Endothelial cell of umbilical vein (primary cell): Measurements from ENCODE around the gene TSACC.

Experiments
- CTCF ChIP-seq, 2 donors: IDR thresholded peaks; 1 replicate in 1 of 2; 2 replicates in 1 of 2; pipeline ENCODE4 v1.5.1; 2011; ENCODE audit warnings: low read length in 2 of 2, mild to moderate bottlenecking in 2 of 2, moderate library complexity in 2 of 2, control low read depth in 1 of 2, inconsistent platforms in 1 of 2, low read depth in 1 of 2; ENCODE audit not compliant: insufficient read depth in 1 of 2; ENCODE audit errors: extremely low read depth in 1 of 2
- EZH2 ChIP-seq: IDR thresholded peaks from 2 replicates; pipeline ENCODE4 v1.6.1; 2012; ENCODE audit warnings: borderline replicate concordance, low read depth, mild to moderate bottlenecking, moderate library complexity, low read length, inconsistent platforms; ENCODE audit not compliant: severe bottlenecking
- JUN ChIP-seq: IDR thresholded peaks from 2 replicates; pipeline ENCODE4 v1.6.1; 2011; ENCODE audit warnings: borderline replicate concordance, low read depth; ENCODE audit not compliant: insufficient read length, insufficient read depth
- MYC ChIP-seq: IDR thresholded peaks from one replicate; pipeline ENCODE4 v1.6.1; 2011; ENCODE audit warnings: mild to moderate bottlenecking, low read depth, low read length
- POLR2A ChIP-seq: IDR thresholded peaks from 2 replicates; pipeline ENCODE4 v1.6.1; 2012; ENCODE audit warnings: low read depth, mild to moderate bottlenecking, control low read depth, low read length
- POLR2AphosphoS5 ChIP-seq: IDR thresholded peaks from 2 replicates; pipeline ENCODE4 v1.6.1; 2012; ENCODE audit warnings: low read depth, mild to moderate bottlenecking, control low read depth, low read length, moderate library complexity; ENCODE audit not compliant: insufficient read depth

DNA sequence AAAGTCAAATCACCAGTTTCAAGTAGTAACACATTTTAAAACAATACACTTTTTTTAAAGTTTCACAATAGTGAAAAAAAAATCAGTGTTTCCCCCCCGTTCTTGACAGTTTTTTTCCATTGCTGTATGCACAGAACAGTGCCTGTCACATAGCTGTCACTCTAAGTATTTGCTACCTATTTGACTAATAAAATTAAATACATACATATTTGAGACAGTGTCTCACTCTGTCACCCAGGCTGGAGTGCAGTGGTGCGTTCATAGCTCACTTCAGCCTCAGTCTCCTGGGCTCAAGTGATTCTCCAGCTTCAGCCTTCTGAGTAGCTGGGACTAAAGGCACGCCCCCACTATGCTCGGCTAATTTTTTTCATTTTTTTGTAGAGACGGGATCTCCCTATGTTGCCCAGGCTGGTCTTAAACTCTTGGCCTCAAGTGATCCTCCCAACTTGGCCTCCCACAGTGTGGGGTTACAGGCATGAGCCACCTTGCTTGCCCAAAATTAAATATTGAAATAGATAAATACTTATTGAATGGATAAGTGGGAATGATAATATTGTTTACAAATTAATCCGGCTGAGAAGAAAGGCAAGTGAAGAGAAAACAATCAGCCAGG lies 18.0 kb downstream of the TSACC start:
- no peak for TF ChIP-seq CTCF (IDR thresholded peaks at IDR 0.05; ENCODE audit: extremely low read depth in 1 of 2, insufficient read depth in 1 of 2, low read depth in 1 of 2, low read length in 2 of 2)
- no peak for TF ChIP-seq MYC
- TF ChIP-seq EZH2: no peak
- no peak for TF ChIP-seq POLR2AphosphoS5
- no peak for TF ChIP-seq POLR2A
- no peak for TF ChIP-seq JUN
